GM18517 (cell line): ENCODE results near the gene ARHGEF4.

Experiments used
- ATAC-seq: cut with Tn5 transposase; IDR thresholded peaks from one replicate; pipeline ENCODE4 v1.9.1; 2021; ENCODE audit warnings: mild to moderate bottlenecking, moderate library complexity; ENCODE audit not compliant: unreplicated experiment

Gene ARHGEF4

GRCh38 chr2:131045286-131046027, 208.7 kb downstream of the ARHGEF4 start:
- ATAC-seq, result no peak

- no peak for ATAC-seq
Observed at GRCh38 chr2:131046028-131046917, 209.6 kb downstream of the ARHGEF4 start.

- ATAC-seq, result no peak
Observed at GRCh38 chr2:131046918-131047652, 210.4 kb downstream of the ARHGEF4 start.

GRCh38 chr2:131047920-131048560, 211.3 kb downstream of the ARHGEF4 start:
- no peak for ATAC-seq

- no peak for ATAC-seq
Observed at GRCh38 chr2:131048641-131049040, 211.9 kb downstream of the ARHGEF4 start.

DNA sequence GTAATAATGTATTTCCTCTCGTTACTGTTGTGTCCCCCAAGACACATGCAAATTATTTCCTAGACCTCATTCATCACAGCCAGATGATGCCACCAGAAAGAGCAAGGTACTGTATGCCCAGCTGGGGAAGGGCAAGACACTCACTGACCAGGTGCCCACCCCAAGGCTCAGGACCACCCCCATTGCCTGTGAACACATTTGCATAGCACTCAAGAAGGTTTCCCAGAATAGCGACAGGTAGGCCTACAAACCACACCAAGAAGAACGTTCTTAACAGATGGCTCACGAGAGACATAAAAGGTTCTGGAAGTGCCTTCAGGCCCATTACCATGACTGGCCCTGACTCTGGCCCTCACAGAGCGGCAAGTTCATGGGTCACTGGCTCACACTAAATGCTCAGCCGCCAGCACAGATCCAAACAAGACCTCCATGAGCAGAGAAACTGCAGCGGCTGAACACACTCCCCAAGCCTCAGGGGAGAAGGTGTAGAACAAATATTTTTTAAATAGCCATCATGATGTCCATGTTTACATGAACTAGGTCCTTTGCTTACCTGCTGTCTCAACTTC, 212.5 kb downstream of the ARHGEF4 start:
- no peak for ATAC-seq

GRCh38 chr2:131050896-131051295, 214.2 kb downstream of the ARHGEF4 start:
- ATAC-seq, result no peak

- no peak for ATAC-seq
Observed at GRCh38 chr2:131052741-131053263, 216.1 kb downstream of the ARHGEF4 start.

DNA sequence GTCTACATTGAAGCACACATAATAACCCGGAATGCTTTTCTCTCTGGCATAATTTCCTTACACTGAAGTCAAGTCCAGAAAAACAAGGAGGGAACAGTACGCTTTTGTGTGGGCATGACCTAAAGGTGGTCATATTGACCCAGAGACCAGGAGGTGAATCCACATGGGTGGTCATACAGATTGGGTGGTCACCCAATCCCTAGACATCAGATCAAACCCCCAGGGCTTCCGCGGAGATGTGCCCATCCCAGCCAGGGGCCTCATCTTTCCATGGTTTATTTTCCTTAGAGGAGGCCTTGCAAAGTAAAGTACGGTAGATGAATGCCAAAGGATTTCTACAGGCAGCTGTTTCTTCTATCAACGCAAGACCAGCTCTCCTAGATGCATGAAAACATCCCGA, 217.8 kb downstream of the ARHGEF4 start:
- ATAC-seq, result no peak

GRCh38 chr2:131055169-131056065, 218.7 kb downstream of the ARHGEF4 start:
- no peak for ATAC-seq

DNA sequence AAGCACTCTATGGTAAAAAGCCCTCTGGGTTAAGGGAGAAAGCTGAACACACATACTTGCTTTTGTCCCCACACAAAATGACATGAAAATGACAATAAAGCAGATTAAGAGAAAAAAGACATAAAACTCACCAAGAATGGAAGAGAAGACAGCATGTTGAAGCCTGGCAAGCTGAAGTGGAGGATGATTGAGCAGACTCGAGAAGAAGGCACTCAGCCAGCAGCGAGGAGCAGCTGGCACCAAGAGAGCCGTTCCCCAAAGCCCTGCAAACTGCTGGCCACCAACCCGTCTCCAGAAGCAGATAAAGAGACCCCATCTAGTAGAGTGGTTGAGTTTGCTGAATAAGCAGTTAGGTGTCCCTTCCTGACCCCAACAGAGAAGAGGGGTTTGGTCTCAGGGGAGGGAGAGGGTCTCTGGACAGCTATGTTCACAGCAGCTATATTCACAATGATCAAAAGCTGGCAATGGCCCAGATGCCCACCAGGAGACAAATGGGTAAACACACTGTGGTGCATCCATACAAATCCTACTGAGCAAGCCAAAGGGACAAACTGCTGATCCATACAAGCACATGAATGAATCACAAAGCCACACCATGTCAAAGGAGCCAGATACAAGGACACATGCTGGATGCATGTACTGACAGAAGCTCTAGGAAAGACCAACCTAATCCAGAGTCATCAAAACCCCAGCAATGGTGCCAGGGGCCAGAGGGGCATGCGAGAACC, 219.7 kb downstream of the ARHGEF4 start:
- no peak for ATAC-seq

DNA sequence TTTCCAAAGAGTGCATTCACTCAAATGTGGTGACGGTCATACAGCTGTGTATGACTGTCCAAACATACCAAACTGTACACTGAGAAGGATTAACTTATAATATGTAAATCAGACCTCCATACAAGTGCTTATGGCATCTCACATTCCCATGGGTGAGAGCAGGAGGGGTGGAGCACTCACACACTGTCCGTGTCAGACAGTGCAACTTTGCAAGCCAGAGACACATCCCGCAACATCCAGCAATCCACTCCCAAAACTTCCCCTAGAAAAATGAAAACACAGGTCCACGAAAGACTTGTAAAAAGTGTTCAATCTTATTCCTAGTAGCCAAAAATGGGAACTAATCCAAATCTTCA, 220.2 kb downstream of the ARHGEF4 start:
- ATAC-seq, result no peak

DNA sequence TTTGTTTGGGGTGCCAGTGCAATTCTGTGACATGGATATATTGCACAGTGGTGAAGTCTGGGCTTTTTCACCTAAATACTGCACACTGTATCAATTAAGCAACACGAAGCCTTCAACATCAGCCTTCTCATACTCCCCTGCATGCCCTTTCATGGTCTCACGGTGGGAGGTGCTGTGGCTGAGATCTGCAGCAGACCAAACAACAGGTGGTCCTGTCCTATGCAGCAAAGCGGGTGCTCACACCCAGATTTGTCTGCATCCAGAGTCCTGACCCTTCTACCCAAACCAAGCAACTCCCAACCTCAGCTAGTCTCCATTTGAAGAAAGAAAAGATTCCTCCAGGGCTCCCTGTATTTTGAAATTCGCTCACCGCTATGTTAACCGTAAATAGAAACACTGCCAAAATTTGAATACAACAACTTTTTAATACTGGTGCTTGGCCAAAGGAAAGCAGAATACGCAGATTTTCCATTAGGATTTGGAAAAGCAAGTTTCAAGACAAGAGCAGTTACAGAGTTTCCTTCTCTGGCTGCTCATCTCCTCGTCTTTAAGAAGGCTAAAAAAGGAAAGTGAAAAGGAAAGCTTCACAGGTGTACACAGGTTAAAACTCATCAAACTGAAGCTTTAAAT, 221.6 kb downstream of the ARHGEF4 start:
- no peak for ATAC-seq

GRCh38 chr2:131058920-131059319, 222.2 kb downstream of the ARHGEF4 start:
- ATAC-seq, result no peak

DNA sequence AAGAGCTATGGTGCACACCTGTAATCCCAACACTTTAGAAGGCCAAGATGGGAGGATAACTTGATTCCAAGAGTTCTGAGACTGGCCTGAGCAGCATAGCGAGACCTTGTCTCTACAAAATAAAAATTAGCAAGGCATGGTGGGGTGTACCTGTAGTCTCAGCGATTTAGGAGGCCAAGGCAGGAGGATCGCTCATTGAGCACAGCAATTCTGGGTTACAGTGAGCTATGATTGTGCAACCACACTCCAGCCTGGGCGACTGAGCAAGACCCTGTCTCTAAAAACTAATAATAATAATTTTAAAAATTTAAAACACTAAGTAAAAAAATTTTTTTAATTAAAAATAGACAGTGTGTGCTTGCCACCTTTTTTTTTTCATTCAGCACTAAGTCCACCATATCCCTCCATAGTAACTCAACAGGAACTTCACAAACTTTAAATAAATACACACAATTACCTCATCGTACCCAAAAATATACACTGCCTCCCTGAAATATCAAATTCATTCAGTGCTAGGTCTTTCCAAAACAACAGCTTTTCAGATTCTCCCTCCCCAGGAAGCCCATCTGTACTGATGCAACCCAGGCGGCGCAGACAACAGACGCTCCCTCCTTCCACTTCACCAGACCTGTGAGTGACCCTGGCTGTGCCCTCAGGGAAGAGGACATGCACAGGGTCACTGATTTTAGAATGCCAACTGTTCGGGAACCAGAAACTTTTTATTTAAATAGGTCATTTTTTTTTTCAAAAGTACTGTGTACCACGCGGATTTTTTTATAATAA, 227.0 kb downstream of the ARHGEF4 start:
- ATAC-seq, result no peak

DNA sequence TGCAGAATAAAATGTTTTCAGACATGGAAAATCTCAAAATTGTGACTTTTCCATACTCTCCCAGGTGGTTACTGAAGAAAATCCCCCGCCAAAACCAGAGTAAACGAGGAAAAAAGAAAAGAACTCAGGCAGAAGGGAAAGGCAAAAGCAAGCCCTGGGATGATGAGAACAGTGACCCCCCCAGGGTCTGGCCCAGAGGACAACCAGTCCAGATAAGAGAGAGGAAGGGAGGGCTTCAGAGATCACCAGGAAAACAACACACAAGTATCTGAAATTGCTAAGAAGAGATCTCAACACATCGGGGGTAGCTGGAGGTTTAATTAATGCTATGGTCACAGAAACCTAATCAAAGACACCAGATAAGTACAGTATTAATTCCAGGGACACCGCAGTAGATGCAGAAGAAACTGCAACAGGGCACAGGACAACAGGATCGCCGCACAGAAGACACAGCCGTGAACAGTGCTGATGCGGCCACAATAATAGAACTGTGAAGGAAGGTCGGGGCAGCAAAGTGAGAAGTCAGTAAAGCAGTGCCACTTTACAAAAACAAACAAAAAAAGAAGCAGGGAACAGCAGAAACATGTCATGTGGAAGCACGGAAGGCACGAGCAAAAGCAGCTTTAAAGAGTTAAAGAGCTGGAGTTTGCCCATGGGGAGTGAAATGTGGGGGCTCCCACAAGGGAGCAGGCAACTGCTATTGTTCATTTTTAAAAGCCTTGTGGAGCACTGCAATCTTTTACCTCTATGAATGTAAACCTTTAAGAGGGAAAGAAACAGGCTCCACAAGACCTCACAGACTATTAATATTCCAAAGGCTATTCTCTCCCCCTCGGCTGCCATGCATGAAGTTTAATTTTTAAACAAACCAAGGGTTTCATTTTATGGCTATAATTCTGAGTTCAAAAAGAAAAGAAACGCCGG, 228.1 kb downstream of the ARHGEF4 start:
- ATAC-seq, result no peak
